Measurements from ENCODE around the gene GRM7.
"Not testable (repeated sequence)": the region's sequence is repeated elsewhere in the genome, so short reads cannot be mapped to it uniquely, and the experiment has no call there.

Gene GRM7

DNA sequence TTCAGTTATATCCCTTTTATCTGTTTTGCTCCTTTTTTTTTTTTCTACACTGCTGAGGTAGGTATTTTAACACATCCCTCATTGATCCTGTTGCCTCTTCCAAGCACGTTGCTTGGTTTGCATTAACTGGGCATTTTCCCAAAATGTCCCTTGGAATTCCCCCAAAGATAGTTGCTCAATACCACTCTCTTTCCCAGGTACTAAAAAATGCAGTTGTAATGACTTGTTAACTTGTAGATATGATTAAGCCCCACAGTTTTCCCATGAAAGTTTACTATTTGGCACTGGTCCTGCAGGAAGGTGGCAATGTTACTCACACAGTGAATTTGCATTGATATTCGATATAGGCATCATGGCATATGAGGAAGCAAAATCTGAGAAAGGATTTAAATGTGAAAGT is 67.1 kb downstream of the GRM7 start:
- H3K27me3 ChIP-seq (replicated peaks; ENCODE audit: insufficient read depth, low read length): no peaks in the 10 kb centered on the region
- no peak for TF ChIP-seq CTCF (IDR thresholded peaks at IDR 0.05; ENCODE audit: low read length)
- no peak for TF ChIP-seq EZH2phosphoT487 (IDR thresholded peaks at IDR 0.05; ENCODE audit: low read length)
- TF ChIP-seq EZH2 (optimal IDR thresholded peaks at IDR 0.05; ENCODE audit: low read depth, low read length): no peak
- H3K4me2 ChIP-seq (ENCODE audit: low read depth, low read length): no peak overlapping the region
- no peak overlapping the region for H3K4me3 ChIP-seq (ENCODE audit: low read length)
- no peaks in the 10 kb centered on the region for H3K9me2 ChIP-seq (replicated peaks; ENCODE audit: insufficient read depth, low read length)
- no peak overlapping the region for H3K27ac ChIP-seq (ENCODE audit: low read length)
- no peaks in the 10 kb centered on the region for H3K79me2 ChIP-seq (ENCODE audit: low read length)
- H3K36me3 ChIP-seq (replicated peaks; ENCODE audit: insufficient read depth, low read length): no peaks in the 10 kb centered on the region
- no peaks in the 10 kb centered on the region for H3F3A ChIP-seq (ENCODE audit: insufficient read depth, low read length)
- no peak for DNase-seq
- no peak overlapping the region for H3K9ac ChIP-seq (ENCODE audit: low read length)
- H3K4me1 ChIP-seq (ENCODE audit: low read length): no peaks in the 10 kb centered on the region
- no peaks in the 10 kb centered on the region for H3K9me3 ChIP-seq (replicated peaks; ENCODE audit: insufficient read depth, low read length)
- no peaks in the 10 kb centered on the region for H4K20me1 ChIP-seq (ENCODE audit: insufficient read depth, low read length)
- no peak overlapping the region for H2AFZ ChIP-seq (ENCODE audit: low read length)

DNA sequence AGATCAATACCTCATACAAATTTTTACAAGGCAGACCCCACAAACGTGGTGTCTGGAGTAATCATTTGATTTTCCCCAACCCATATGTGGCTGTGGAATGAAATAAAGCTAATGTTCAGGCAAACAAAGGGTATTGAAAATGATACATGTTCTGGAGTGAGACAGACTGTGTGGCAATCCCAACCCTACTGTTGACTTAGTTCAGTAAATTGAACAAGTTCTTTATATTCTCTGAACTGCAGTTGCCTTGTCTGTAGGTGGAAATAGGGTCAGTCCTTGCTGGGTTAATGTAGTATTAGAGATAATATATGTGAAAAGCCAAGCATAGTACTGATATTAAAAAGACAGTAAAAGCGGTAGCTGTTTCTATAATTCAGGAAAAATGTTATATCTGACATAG is 69.0 kb downstream of the GRM7 start:
- H3K4me1 ChIP-seq (ENCODE audit: low read length): no peaks in the 10 kb centered on the region
- no peaks in the 10 kb centered on the region for H3K36me3 ChIP-seq (replicated peaks; ENCODE audit: insufficient read depth, low read length)
- H3K9ac ChIP-seq (ENCODE audit: low read length): no peak overlapping the region
- H3K27ac ChIP-seq (ENCODE audit: low read length): no peak overlapping the region
- H3K4me2 ChIP-seq (ENCODE audit: low read depth, low read length): no peak overlapping the region
- no peak overlapping the region for H3K4me3 ChIP-seq (ENCODE audit: low read length)
- no peak for TF ChIP-seq EZH2phosphoT487 (IDR thresholded peaks at IDR 0.05; ENCODE audit: low read length)
- TF ChIP-seq CTCF (IDR thresholded peaks at IDR 0.05; ENCODE audit: low read length): no peak
- no peak for TF ChIP-seq EZH2 (optimal IDR thresholded peaks at IDR 0.05; ENCODE audit: low read depth, low read length)
- H2AFZ ChIP-seq (ENCODE audit: low read length): no peak overlapping the region
- no peaks in the 10 kb centered on the region for H3K79me2 ChIP-seq (ENCODE audit: low read length)
- H3K9me2 ChIP-seq (replicated peaks; ENCODE audit: insufficient read depth, low read length): no peaks in the 10 kb centered on the region
- H4K20me1 ChIP-seq (ENCODE audit: insufficient read depth, low read length): no peaks in the 10 kb centered on the region
- H3K27me3 ChIP-seq (replicated peaks; ENCODE audit: insufficient read depth, low read length): no peaks in the 10 kb centered on the region
- H3K9me3 ChIP-seq (replicated peaks; ENCODE audit: insufficient read depth, low read length): no peaks in the 10 kb centered on the region
- no peaks in the 10 kb centered on the region for H3F3A ChIP-seq (ENCODE audit: insufficient read depth, low read length)
- DNase-seq: no peak

GRCh38 chr3:6935418-6935817 is 74.5 kb downstream of the GRM7 start:
- DNase-seq; H3K27me3 ChIP-seq (replicated peaks; ENCODE audit: insufficient read depth, low read length); H2AFZ ChIP-seq (ENCODE audit: low read length): not testable (repeated sequence)

DNA sequence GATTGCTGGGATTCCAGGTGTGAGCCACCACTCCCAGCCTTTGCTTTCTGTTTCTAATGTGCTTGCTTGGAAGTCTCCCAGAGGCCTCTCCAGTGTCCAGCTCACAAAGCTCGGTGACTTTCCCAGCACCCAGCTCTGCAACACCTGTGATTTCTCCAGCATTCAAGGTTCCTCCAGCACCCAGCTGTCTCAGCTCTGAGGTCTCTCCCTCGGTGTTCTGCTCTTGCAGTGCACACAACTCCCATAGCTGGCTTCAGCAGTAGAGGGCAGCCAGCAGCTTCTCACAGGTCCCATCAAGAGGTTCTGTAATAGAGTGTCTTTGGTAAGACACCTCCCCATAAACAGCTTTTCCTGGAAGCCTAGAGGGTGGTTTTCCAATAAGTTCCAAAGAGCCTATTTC is 75.1 kb downstream of the GRM7 start:
- H3K9me2 ChIP-seq (replicated peaks; ENCODE audit: insufficient read depth, low read length): no peaks in the 10 kb centered on the region
- no peak overlapping the region for H3K9ac ChIP-seq (ENCODE audit: low read length)
- H3K27ac ChIP-seq (ENCODE audit: low read length): no peak overlapping the region
- no peak overlapping the region for H3K4me2 ChIP-seq (ENCODE audit: low read depth, low read length)
- H3K27me3 ChIP-seq (replicated peaks; ENCODE audit: insufficient read depth, low read length): no peaks in the 10 kb centered on the region
- DNase-seq: no peak
- H4K20me1 ChIP-seq (ENCODE audit: insufficient read depth, low read length): no peaks in the 10 kb centered on the region
- H3K79me2 ChIP-seq (ENCODE audit: low read length): no peaks in the 10 kb centered on the region
- H3K4me1 ChIP-seq (ENCODE audit: low read length): no peaks in the 10 kb centered on the region
- no peaks in the 10 kb centered on the region for H3K36me3 ChIP-seq (replicated peaks; ENCODE audit: insufficient read depth, low read length)
- H3K9me3 ChIP-seq (replicated peaks; ENCODE audit: insufficient read depth, low read length): no peaks in the 10 kb centered on the region
- no peaks in the 10 kb centered on the region for H3F3A ChIP-seq (ENCODE audit: insufficient read depth, low read length)
- TF ChIP-seq EZH2phosphoT487 (IDR thresholded peaks at IDR 0.05; ENCODE audit: low read length): no peak
- TF ChIP-seq EZH2 (optimal IDR thresholded peaks at IDR 0.05; ENCODE audit: low read depth, low read length): no peak
- TF ChIP-seq CTCF (IDR thresholded peaks at IDR 0.05; ENCODE audit: low read length): no peak
- H2AFZ ChIP-seq (ENCODE audit: low read length): no peak overlapping the region
- no peak overlapping the region for H3K4me3 ChIP-seq (ENCODE audit: low read length)

More at GRCh38 chr3:6935418-6935817, 74.5 kb downstream of the GRM7 start:
- not testable (repeated sequence) for H3K4me1 ChIP-seq (ENCODE audit: low read length); H3F3A ChIP-seq (ENCODE audit: insufficient read depth, low read length); H3K27ac ChIP-seq (ENCODE audit: low read length); H3K9ac ChIP-seq (ENCODE audit: low read length); H3K4me2 ChIP-seq (ENCODE audit: low read depth, low read length); H3K36me3 ChIP-seq (replicated peaks; ENCODE audit: insufficient read depth, low read length); H3K9me3 ChIP-seq (replicated peaks; ENCODE audit: insufficient read depth, low read length); H4K20me1 ChIP-seq (ENCODE audit: insufficient read depth, low read length); H3K4me3 ChIP-seq (ENCODE audit: low read length); H3K79me2 ChIP-seq (ENCODE audit: low read length); H3K9me2 ChIP-seq (replicated peaks; ENCODE audit: insufficient read depth, low read length)
